Epithelial cell of esophagus (primary cell): Measurements from ENCODE around the gene FTO.

Experiments
- DNase-seq: peaks from one replicate; pipeline ENCODE4 v3.0.0; 2010; ENCODE audit warnings: low read depth
- H3K4me3 ChIP-seq: 2 replicates; pipeline ENCODE4 v1.5.1; 2011; ENCODE audit warnings: mild to moderate bottlenecking, low read length, control low read depth
- CTCF ChIP-seq: IDR thresholded peaks from 2 replicates; pipeline ENCODE4 v1.5.1; 2011; ENCODE audit warnings: low read depth, mild to moderate bottlenecking, low read length, control low read depth, inconsistent platforms; ENCODE audit not compliant: insufficient read depth; ENCODE audit errors: missing control alignments

The FTO gene

DNA sequence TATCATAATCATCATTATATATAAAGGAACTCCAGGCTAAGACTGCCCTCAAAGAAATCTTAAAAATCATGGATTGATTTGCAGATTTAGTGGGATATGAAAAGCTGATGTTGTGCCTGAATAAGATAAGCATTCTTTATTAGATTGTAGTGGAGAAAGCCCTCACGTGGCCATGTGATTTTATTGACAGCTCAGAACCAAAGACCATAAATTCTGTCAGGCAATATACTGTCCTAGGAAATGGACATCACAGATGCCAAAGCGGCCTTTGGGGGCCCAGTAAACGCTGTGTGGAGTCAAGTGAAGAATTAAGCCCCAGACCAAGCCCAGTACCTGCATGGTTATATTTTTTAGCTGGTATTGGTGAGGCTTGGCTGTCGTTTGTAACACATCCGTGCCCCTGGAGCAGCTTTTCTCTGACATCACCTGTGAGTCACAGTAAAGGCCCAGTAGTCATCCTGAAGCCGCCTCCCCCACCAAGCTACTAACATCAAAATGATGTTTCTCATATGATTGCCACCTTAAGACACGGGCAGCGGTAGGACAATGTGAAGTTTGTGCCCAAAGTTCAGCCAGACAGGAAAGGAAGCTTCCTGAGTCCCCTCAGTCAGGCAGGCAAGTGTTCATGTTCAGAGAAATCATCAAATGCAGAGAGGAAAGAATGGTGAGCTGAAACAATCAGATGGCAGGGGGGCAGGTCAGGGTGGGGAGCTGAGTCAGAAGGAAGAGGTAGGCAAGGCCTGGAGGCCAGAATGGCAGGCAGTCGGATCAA, 373.3 kb downstream of the FTO start:
- no peak overlapping the region for H3K4me3 ChIP-seq
- no peak for TF ChIP-seq CTCF
- peak; percentile 90 for DNase-seq

DNA sequence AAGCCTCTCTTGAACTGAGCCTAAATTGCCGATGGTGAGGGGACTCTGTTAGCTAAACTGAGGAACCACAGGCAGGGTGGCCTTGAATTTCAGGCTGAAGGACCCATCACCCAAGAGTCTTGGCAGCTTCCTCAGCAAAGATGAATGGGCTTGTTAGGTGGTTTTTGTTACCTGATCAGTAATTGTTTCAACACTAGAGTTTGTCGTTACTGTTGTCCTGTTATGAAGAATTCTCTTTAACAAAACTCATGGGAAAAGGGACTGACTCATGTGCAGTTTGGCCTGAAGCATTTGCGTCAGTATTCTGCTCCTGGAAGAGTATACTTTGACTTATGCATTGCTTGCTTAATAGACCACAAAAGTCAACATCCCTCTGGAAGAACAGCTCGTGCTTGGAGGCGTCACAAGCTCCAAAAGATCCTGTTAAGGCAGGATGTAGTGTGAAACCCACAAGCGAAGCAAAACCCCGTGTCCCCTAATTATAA, 376.6 kb downstream of the FTO start:
- no peak overlapping the region for H3K4me3 ChIP-seq
- peak; percentile 99 for DNase-seq
- TF ChIP-seq CTCF: no peak

DNA sequence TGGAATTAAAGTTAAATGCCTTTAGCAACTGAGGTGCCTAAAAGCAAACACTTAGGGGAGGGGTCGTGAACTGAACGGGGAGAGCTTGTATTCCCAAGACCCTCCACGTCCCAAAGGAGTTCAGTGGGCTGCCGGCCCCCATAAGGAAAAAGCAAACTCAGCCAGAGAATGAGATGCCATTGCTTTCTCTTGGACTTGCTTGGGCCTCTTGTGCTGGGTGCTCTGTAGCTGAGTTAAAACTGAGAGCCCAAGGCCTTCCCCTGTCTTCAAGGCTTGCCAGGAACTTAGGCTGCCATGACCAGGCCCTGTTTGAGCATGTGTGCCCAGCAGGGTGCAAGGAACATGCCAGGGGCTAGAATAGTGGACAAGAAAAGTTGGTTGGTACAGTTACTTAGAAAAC, 382.8 kb downstream of the FTO start:
- no peak overlapping the region for H3K4me3 ChIP-seq
- TF ChIP-seq CTCF: no peak
- no peak for DNase-seq

- H3K4me3 ChIP-seq: no peak overlapping the region
- no peak for DNase-seq
- no peak for TF ChIP-seq CTCF
Observed at GRCh38 chr16:54090602-54091001, 386.6 kb downstream of the FTO start.

DNA sequence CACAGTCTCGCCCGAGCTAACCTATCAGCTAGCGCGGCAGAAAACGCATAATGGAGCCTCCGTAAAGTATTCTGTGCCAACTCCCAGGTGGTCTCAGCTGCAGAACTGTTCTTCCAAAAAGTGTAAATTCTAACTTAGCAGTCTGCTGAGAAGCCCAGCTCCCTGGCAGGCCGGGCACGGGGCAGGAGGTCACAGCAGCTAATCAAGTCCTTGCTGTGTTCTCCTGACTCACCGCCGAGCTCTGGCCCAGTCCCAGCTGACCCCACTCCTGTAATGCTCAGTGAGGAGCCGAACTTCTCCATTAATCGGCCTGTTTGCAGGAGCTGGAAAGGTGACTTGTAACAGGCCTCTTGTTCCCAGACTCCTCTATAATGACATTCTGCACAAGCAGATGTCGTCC, 389.3 kb downstream of the FTO start:
- no peak for DNase-seq
- no peak overlapping the region for H3K4me3 ChIP-seq
- TF ChIP-seq CTCF: no peak

DNA sequence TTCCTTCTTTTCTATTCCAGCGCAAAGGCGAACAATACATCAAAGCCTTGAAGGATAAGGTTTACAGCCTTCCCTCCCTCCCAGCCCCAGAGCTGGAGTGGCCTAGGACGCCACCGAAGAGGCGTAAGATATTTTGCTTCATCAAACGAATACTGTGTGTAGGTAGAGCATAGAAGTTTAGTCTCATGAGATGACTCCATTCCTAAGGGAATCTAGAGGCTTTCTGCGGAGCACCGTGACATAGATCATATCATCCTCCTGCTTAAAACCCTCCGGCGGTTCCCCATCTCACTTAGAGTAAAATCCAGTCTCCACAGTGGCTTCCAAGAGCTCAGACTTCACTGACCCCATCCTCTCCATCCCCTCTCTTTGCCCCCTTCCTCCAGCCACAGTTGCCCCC, 390.7 kb downstream of the FTO start:
- no peak overlapping the region for H3K4me3 ChIP-seq
- no peak for DNase-seq
- no peak for TF ChIP-seq CTCF

DNA sequence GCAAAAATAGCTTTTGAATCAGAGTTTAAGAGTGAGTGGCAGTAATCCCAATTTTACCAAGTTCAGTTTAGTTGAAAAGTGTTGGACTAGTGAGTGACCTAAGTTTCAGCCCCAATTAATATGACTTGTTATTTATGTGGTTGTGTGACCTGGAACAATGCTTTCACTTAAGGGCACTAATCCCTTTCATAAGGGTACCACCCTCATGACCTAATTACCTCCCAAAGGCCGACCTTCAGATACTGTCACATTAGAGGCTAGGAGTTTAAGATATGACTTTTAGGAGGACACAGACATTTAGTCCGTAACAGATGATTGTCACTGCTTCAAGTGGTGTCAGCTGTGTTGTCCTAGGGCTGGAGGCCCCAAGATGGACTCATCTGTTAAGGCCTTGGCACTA, 392.7 kb downstream of the FTO start:
- TF ChIP-seq CTCF: no peak
- DNase-seq: no peak
- no peak overlapping the region for H3K4me3 ChIP-seq
